CD14-positive monocyte (primary cell): Measurements from ENCODE around the gene FHOD3. TPM values are rescaled to one million over a fixed set of nuclear protein-coding genes. Genes with fewer than 3 reads are reported as not detected.

Experiments
- DNase-seq, 3 donors: peaks; one replicate each; pipeline ENCODE4 v3.0.0-alpha.2; 2011 to 2022
- H2AFZ ChIP-seq: 2 replicates; pipeline ENCODE4 v1.6.0; 2012; ENCODE audit warnings: mild to moderate bottlenecking, low read depth, low read length, inconsistent platforms; ENCODE audit not compliant: insufficient read depth, poor library complexity, severe bottlenecking
- H3K27ac ChIP-seq, 2 donors: 1 replicate in 1 of 2; 2 replicates in 1 of 2; pipeline ENCODE4 v1.5.1; 2012 to 2013; ENCODE audit warnings: low read length in 2 of 2, control low read depth in 1 of 2, inconsistent platforms in 1 of 2, low read depth in 1 of 2, mild to moderate bottlenecking in 1 of 2
- H3K27me3 ChIP-seq, 2 donors: one replicate each; pipeline versions ENCODE4 v1.6.0 to v1.6.1; 2011 to 2013; ENCODE audit warnings: low read length in 2 of 2; ENCODE audit not compliant: control insufficient read depth in 2 of 2, insufficient read depth in 2 of 2
- H3K36me3 ChIP-seq, 2 donors: replicated peaks in 1 of 2; 1 replicate in 1 of 2; 2 replicates in 1 of 2; pipeline versions ENCODE4 v1.5.1 to v1.6.1; 2012 to 2013; ENCODE audit warnings: low read length in 2 of 2, control low read depth in 1 of 2, inconsistent platforms in 1 of 2, mild to moderate bottlenecking in 1 of 2; ENCODE audit not compliant: insufficient read depth in 2 of 2, control insufficient read depth in 1 of 2
- H3K4me1 ChIP-seq, 2 donors: 1 replicate in 1 of 2; 2 replicates in 1 of 2; pipeline versions ENCODE4 v1.5.1 to v1.6.1; 2012 to 2013; ENCODE audit warnings: low read length in 2 of 2, control low read depth in 1 of 2, inconsistent platforms in 1 of 2, mild to moderate bottlenecking in 1 of 2, moderate library complexity in 1 of 2; ENCODE audit not compliant: insufficient read depth in 2 of 2, control insufficient read depth in 1 of 2
- H3K4me2 ChIP-seq: replicated peaks from 2 replicates; pipeline ENCODE3; 2012; ENCODE audit warnings: low read length, moderate library complexity, mild to moderate bottlenecking; ENCODE audit not compliant: poor library complexity, severe bottlenecking; ENCODE audit errors: extremely low read depth
- H3K4me3 ChIP-seq, 3 experiments: fragments of 200-600 bp in 1 of 3; sonication (generic) in 1 of 3; replicated peaks in 1 of 3; 1 replicate in 2 of 3; 2 replicates in 1 of 3; pipeline ENCODE4 v1.5.1; 2011 to 2013; ENCODE audit warnings: low read length in 3 of 3, mild to moderate bottlenecking in 3 of 3, control low read depth in 2 of 3, low read depth in 2 of 3, inconsistent platforms in 1 of 3, moderate library complexity in 1 of 3
- H3K79me2 ChIP-seq: 2 replicates; pipeline ENCODE4 v1.6.0; 2012; ENCODE audit warnings: mild to moderate bottlenecking, control low read depth, inconsistent platforms, low read length, moderate library complexity; ENCODE audit not compliant: insufficient read depth
- H3K9ac ChIP-seq: 2 replicates; pipeline ENCODE4 v1.6.0; 2017; ENCODE audit warnings: low read length, mild to moderate bottlenecking; ENCODE audit not compliant: insufficient read depth, poor library complexity, severe bottlenecking
- H3K9me3 ChIP-seq, 2 donors: replicated peaks in 1 of 2; 1 replicate in 1 of 2; 2 replicates in 1 of 2; pipeline versions ENCODE4 v1.5.1 to v1.6.1; 2012 to 2013; ENCODE audit warnings: low read length in 2 of 2, control low read depth in 1 of 2; ENCODE audit not compliant: control insufficient read depth in 1 of 2, insufficient read depth in 1 of 2
- H4K20me1 ChIP-seq: 2 replicates; pipeline ENCODE4 v1.6.0; 2012; ENCODE audit warnings: mild to moderate bottlenecking, low read length, control low read depth, moderate library complexity; ENCODE audit not compliant: insufficient read depth
- H3K27ac Mint-ChIP-seq, 7 donors: one replicate each; pipeline ENCODE4 v1.8.0; 2020; ENCODE audit warnings: mild to moderate bottlenecking in 7 of 7, mixed read lengths in 7 of 7, moderate library complexity in 6 of 7, inconsistent platforms in 2 of 7
- H3K27me3 Mint-ChIP-seq, 3 donors: one replicate each; pipeline ENCODE4 v1.8.0; 2021 to 2022; ENCODE audit warnings: low read depth in 3 of 3, mild to moderate bottlenecking in 3 of 3, mixed read lengths in 3 of 3, moderate library complexity in 3 of 3, inconsistent platforms in 1 of 3
- H3K36me3 Mint-ChIP-seq, 2 donors: one replicate each; pipeline ENCODE4 v1.8.0; 2020; ENCODE audit warnings: mixed read lengths in 2 of 2, inconsistent platforms in 1 of 2, mild to moderate bottlenecking in 1 of 2
- H3K4me1 Mint-ChIP-seq: one replicate; pipeline ENCODE4 v1.8.0; 2020; ENCODE audit warnings: mild to moderate bottlenecking, mixed read lengths
- H3K4me3 Mint-ChIP-seq, 2 donors: one replicate each; pipeline ENCODE4 v1.8.0; 2020; ENCODE audit warnings: mild to moderate bottlenecking in 2 of 2, mixed read lengths in 2 of 2, moderate library complexity in 1 of 2
- H3K9me3 Mint-ChIP-seq, 7 donors: one replicate each; pipeline ENCODE4 v1.8.0; 2020 to 2022; ENCODE audit warnings: mixed read lengths in 7 of 7, mild to moderate bottlenecking in 6 of 7, moderate library complexity in 6 of 7, inconsistent platforms in 2 of 7
- CTCF ChIP-seq: fragments of 200-600 bp; IDR thresholded peaks from one replicate; pipeline ENCODE4 v1.8.0; 2022; ENCODE audit warnings: antibody characterized with exemption, mild to moderate bottlenecking
- WGBS: methylation state at CpG from one replicate; pipeline ENCODE4 v1.1.5; 2013; ENCODE audit warnings: missing lambda C conversion rate; ENCODE audit not compliant: insufficient coverage; 5-methylcytosine and 5-hydroxymethylcytosine counted together
- intact Hi-C, 2 donors: fragments of 100-400 bp; cut with micrococcal nuclease; formaldehyde crosslinking; loops; one replicate each; pipeline versions ENCODE4 v1.15.0 to v1.15.1; 2023
- polyA plus RNA-seq, 3 donors: library from polyadenylated mRNA; depleted of rRNA in 1 of 3; unstranded in 2 of 3; stranded (reverse) in 1 of 3; fragments of 300-500 nt in 2 of 3; fragments of >200 nt in 1 of 3; fragmentation: Illumina TruSeq in 2 of 3; gene quantifications; 1 replicate in 2 of 3; 2 replicates in 1 of 3; pipeline ENCODE4 v1.2.3, GENCODE V29; 2012 to 2021

The FHOD3 gene
- polyA plus RNA-seq, 3 donors = not detected

GRCh38 chr18:36484591-36484990, 187.1 kb downstream of the FHOD3 start:
- H2AFZ ChIP-seq = no peak overlapping the region
- Mint-ChIP-seq H3K27ac (no peak overlapping the region), H3K9me3 (peaks cover 0 to 12% (median 4%) of the 10 kb centered on the region in 7 donors), H3K4me1 (no peaks in the 10 kb centered on the region), H3K4me3 (no peak overlapping the region), H3K36me3 (no peaks in the 10 kb centered on the region), H3K27me3 (peaks cover 0 to 2% (median under 1%) of the 10 kb centered on the region in 3 donors)
- H3K4me1 ChIP-seq = no peaks in the 10 kb centered on the region
- H3K9ac ChIP-seq = no peak overlapping the region
- no peaks in the 10 kb centered on the region for H3K27me3 ChIP-seq
- no peak overlapping the region for H3K27ac ChIP-seq
- no peaks in the 10 kb centered on the region for H4K20me1 ChIP-seq
- peaks cover 0 to 2% of the 10 kb centered on the region in 2 donors for H3K9me3 ChIP-seq
- intact Hi-C loops = no loop called here
- DNase-seq = no peak
- no peaks in the 10 kb centered on the region for H3K79me2 ChIP-seq
- WGBS = 93% methylated on average over 5 of the region's 5 CpGs
- no peaks in the 10 kb centered on the region for H3K36me3 ChIP-seq
- TF ChIP-seq CTCF = no peak
- no peak overlapping the region for H3K4me3 ChIP-seq
- no peak overlapping the region for H3K4me2 ChIP-seq

GRCh38 chr18:36485772-36486171, 188.3 kb downstream of the FHOD3 start:
- H3K4me2 ChIP-seq = no peak overlapping the region
- no peaks in the 10 kb centered on the region for H3K79me2 ChIP-seq
- 71% methylated on average over 1 of the region's 2 CpGs for WGBS
- H3K4me1 ChIP-seq = no peaks in the 10 kb centered on the region
- Mint-ChIP-seq H3K4me3 (no peak overlapping the region), H3K9me3 (peaks cover 0 to 12% (median 4%) of the 10 kb centered on the region in 7 donors), H3K27ac (no peak overlapping the region), H3K27me3 (peaks cover 0 to 3% (median 2%) of the 10 kb centered on the region in 3 donors), H3K36me3 (no peaks in the 10 kb centered on the region), H3K4me1 (no peaks in the 10 kb centered on the region)
- H3K9me3 ChIP-seq = peaks cover 0 to 2% of the 10 kb centered on the region in 2 donors
- H3K27me3 ChIP-seq = no peaks in the 10 kb centered on the region
- no peak overlapping the region for H3K4me3 ChIP-seq
- H4K20me1 ChIP-seq = no peaks in the 10 kb centered on the region
- no peak for TF ChIP-seq CTCF
- H3K27ac ChIP-seq = no peak overlapping the region
- H3K9ac ChIP-seq = no peak overlapping the region
- intact Hi-C loops = no loop called here
- H2AFZ ChIP-seq = no peak overlapping the region
- no peaks in the 10 kb centered on the region for H3K36me3 ChIP-seq
- no peak for DNase-seq
